Gastroesophageal sphincter (tissue), 3 donors: ENCODE data around the gene ARHGAP26.

Source experiments
- CTCF ChIP-seq, 4 experiments: fragments of 200-600 bp in 2 of 4; fragments of 450-650 bp in 2 of 4; sonication (generic) in 1 of 4; IDR thresholded peaks; one replicate each; pipeline ENCODE4 v1.5.1; 2017 to 2019; ENCODE audit warnings: antibody characterized with exemption in 4 of 4, mild to moderate bottlenecking in 2 of 4, moderate library complexity in 2 of 4
- EP300 ChIP-seq: sonication (generic); formaldehyde crosslinking; IDR thresholded peaks from one replicate; pipeline ENCODE4 v1.6.1; 2017; ENCODE audit warnings: antibody characterized with exemption, mild to moderate bottlenecking
- POLR2A ChIP-seq, 2 donors: fragments of 450-650 bp; IDR thresholded peaks; one replicate each; pipeline ENCODE4 v1.6.1; 2017; ENCODE audit warnings: antibody characterized with exemption in 2 of 2, mild to moderate bottlenecking in 2 of 2, moderate library complexity in 1 of 2

- TF ChIP-seq CTCF (IDR thresholded peaks at IDR 0.05) (no peak), EP300 (no peak), POLR2A (IDR thresholded peaks at IDR 0.05) (no peak)
These were observed 105.8 kb downstream of the ARHGAP26 start for GRCh38 chr5:142875936-142876335.
